NCI-H446 (cell line): ENCODE data around the gene KLF13.

Experiments used
- DNase-seq, 2 experiments: peaks; one replicate each; lab custom pipeline; 2025; lab: John Stamatoyannopoulos, UW

Gene KLF13

DNA sequence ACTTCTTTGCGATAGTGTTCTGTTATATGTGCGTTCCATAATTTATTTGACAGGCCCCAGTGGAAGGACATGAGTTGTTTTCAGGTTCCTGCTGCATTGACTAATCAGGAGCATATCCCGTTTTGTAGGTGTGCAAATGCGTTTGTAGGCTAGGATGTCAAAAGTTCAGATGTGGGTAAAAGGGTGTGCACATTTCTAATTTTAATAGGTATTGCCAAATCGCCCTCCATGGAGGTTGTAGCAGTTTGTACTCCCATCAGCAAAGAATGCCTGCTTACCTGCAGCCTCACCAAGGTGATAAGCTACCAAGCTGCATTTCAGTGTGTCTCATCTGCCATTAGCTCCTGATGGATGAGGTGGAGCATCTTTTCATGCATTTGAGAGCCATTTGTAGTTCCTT is 36.3 kb downstream of the KLF13 start:
- no peak for DNase-seq

DNA sequence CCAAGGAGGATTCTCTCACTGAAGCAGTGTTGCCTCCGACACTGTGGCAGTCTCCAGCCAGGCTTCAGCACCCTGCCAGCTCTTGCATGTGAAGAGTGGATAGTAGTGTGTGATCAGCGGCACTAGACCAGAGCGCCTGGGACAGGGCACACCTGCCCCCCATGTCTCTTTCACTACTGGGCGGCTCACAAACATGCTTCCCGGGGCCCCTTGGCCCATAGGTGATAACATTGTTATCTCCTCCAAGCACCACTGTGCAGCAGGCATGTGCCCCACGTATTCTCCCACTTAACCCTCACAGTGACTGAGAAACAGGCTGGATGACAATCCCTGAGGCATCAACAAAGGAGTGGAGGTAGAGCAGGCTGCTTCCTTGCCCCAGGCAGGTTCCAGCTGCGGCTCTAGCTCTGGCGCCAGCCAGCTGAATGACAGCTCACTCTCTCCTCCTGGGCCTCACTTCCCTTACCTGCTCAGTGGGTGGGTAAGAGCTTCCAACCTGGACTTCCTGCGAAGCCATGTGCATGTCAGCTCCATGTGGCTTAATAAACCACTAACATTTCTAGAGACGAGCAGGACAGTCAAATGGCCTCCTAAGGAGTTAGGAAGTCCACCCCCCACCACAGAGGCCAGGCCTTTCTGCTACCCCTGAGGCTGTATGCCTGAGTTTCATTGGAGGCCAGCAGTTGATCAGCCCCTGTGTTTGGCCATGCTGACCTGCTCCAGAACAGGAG is 37.8 kb downstream of the KLF13 start:
- DNase-seq: no peak

DNA sequence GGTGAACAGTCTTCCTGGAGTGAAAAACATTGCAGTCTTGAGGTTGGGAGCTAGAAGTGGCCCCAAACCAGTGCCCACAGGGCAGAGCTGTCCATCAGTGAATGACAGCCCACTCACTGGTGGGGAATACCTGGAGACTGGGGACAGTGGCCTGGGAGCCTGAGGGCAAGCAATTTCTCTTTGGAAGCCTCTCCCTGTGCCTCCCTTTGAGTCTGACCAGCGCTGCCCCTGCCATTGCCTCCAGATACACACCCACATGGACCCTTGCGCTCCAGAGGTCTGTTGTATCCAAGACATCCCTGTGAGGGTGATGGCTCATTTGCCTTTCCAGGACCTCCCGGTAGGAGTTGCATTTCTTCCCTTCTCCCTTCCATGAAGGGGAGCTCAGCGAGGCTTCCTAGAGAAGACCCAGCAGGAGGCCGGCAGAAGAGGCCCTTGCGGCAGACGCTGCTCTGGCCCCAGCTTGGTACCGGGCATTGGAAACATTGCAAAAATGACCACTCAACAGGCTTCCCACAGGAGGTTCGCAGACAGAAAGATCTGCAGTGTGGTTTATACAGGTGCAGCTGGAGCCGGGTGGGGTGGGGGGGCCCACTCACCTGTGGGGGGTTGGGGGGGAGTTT is 38.5 kb downstream of the KLF13 start:
- DNase-seq: no peak

DNA sequence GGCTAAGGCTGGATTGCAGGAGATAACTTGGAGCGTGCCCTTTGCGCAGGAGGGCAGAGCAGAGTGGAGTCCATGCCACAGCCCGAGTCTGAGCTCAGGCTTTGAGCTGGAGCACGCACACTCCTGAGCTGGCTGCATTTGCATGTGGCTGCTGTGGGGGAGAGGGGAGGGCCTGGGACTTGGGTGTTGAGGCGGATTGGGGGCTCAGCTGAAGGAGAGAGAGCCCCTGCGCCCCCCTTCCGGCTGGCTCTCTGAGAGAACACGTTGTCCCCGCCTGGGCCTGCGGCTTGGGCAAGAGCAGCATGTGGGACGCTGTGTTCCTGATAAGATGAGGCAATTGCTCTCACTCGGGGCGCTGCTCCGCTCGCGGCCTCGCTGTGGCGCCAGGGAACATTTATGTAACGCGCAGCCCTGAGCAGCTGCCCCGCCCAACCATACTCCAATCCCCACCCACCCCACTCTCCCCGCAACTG is 39.1 kb downstream of the KLF13 start:
- no peak for DNase-seq

DNA sequence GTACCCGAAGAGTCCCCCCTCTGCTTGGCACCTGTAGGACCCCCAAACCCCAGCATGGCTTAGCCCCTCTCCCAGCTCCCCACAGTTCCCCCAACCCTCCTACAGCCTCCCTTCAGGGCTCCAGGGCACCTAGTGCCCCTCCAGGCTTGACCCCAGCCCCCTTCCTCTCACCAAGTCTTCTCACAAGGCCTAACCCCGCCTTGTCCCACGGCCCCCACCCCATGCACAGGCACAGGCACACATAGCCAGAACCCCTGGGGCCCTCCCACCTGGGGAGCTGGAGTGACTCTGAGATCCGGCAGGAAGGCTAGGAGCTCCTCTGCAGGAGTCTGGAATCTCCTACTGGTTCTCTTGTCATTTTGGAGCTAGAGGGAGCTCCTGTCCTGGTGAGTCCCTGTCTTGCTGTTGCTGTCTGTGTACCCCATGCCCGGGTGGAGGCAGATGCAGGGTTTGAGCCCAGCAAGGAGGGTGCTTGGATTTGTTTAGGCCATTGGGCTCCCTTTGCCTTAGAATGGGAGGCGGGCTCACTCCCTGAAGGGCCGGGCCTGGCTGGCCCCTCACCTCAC is 39.6 kb downstream of the KLF13 start:
- DNase-seq: no peak

DNA sequence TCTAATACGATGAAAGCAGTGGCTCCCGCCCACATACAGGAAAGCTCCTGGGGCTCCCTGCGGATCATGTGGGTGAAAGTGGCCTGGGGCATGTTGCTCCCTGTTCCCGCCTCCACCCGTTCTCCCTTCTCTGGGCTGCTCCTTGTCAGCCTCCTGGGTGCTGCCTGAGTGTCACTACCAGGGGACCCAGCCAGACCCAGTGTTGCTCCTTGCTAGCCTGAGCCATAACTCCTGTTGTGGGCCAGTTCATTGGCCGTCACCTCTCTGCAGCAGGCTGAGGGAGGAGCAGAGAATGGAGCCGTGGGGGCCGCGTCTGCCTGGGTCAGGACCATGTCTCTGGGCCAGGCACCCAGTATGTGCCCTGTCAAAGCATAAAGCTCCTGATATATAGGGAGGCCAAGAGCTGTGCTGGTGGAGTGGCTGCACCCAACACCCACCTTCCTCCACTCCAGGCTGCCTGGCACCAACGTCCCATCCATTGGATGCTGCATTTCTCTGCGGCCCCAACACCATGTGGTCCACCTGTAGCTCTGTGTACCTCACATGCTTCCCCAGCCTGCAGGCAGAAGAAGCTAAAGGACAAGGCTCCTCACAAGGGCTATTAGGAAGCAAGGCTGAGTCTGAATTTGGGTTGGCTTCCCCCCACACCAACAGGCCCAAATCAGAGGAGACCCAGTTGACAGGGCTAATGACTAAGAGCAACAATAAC is 40.5 kb downstream of the KLF13 start:
- DNase-seq: no peak

DNA sequence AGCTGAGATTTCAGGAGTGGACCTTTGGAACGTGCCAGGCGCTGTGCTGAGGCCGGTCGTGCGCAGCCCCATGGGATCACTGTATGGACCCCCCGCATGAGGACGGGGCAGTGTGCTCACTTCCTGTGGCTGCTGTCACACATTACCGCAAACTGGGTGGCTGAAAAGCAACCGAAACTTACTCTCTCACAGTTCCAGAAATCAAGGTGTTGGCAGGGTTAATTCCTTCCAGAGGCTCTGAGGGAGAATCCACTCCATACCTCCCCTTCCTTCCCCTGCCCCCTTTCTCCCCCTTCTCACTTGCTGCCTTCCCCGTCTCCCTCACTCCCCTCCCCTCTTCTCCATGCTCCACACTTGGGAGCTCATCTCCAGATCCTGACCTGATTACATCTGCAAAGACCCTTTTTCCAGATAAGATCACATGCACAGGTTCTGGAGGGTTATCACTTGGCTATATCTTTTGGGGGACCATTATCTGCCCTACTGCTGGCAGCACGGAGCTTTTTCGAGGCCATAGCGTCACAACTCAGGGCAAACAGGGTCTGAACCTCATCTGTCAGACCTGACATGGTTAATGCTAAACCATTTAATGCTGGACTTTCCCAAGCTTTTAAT is 41.2 kb downstream of the KLF13 start:
- DNase-seq: no peak

DNA sequence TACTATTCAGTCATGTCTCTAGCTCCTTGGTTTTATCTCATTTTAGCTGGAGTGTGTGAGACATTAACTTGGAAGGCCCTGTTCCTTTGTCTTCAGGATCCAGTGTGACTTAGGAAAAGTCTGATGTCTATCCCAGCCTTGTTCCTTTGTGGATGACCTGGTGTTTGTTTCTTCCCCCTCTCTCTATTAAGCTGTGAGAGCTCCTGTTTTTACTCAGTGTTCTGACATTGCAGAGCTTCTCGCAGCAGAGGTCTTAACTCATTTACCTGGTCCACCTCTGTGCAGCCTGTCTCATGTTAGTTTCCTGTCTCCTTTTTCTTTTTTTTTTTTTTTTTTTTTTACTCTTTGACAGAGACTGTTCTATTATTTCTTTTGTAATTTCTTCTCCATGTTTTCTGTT is 43.1 kb downstream of the KLF13 start:
- DNase-seq: no peak

DNA sequence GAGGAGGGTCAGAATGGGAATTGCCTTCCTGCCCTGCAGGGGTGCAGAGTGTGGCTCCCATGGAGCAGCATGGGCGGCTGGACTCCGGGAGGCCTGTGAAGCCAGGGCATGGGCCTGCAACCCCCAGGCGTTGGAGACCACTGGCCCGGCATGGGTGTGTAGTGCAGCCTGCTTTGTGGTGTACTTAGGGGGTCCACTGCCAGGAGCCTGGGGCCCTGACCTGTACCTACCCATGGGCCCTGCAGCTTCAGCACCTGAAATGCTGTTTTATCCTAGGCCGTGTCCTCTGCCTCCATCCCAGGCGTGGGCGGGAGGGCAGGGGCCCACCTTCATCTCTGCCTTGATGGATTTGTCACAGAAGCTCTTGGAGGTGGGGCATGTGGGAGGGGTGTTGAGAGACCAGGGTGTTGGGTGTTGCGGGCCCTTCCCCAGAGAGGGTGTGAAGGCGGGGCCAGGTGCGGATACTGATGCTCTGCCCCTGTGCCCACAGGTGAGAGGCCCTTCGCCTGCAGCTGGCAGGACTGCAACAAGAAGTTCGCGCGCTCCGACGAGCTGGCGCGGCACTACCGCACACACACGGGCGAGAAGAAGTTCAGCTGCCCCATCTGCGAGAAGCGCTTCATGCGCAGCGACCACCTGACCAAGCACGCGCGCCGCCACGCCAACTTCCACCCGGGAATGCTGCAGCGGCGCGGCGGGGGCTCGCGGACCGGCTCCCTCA is 45.0 kb downstream of the KLF13 start:
- DNase-seq: no peak

DNA sequence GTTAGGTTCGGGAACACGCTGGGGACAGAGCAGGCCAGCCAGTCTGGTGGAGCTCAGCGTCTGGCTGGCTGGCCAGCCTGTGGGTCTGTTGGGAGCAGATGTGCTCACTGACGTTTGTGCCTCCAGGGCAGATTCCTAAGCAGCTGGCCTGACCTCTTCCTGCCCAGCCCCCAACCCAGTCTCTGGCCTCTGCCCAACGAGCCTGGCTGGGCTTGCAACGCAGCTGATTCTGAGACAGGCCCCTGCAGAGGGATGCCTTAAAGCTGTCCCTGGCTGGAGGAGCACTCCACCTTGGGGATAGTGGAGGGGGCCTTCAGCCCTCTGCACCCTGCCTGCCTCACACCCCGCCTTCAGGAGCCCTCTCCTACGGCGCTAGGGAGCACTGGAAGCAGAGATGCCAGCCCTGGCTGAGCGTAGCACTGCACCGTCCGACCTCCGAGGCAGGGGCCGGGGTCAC is 46.0 kb downstream of the KLF13 start:
- peak in 1 of 2 experiments; percentile 51 for DNase-seq

DNA sequence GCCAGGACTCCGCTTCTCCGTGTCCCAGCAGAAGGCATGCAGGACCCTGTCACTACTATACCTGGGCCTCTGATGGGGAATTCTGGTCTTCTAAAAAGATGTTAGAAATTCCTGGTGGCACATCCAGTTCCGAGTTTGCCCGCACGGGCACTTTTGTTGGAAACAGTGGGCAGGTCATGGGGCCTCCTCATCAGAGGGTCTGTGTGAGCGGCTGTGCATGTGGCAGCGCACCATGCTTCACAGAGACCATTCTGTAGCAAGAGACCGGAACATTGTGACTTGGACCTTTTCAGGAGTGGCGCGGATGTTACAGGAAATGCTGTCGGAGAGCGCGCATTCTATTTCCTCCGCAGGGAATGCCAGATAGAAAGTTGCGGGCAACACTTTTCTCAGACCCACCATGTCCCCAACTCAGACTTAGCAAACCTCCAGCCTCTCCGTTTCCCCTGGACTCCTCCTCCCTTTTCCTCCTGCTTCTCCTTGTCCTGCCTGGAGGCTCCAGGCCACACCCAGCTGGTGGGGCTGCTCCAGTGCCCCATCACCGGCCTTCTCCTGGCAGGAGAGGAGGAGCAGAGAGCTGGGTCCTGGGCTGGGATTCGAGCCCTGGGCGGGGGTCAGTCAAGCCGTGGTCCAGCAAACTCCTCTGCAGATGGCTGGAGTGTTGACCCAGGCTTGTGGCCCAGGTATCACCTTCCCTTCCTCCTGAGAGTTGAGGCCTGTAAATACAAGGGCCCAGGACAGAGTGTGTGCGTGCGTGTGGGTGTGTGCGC is 46.6 kb downstream of the KLF13 start:
- DNase-seq: no peak

DNA sequence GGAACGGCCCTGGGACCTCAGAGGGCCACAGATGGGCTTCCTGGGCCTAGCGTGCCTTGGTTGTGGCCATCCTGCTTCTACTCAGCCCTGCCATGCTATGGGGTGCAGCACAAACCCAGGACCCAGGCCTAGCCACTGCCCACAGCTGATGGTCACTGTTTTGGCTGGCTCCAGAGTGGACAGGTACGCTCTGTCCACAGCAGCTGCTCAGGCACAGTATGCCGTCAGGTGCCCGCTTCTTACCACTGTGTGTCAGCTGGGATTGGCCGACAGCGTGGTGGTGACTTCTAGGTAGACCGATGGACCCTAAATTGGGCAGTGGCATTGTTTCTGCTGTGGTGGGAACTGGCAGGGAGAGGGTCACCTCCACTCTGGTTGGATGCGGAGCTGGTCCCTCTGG is 47.3 kb downstream of the KLF13 start:
- no peak for DNase-seq

DNA sequence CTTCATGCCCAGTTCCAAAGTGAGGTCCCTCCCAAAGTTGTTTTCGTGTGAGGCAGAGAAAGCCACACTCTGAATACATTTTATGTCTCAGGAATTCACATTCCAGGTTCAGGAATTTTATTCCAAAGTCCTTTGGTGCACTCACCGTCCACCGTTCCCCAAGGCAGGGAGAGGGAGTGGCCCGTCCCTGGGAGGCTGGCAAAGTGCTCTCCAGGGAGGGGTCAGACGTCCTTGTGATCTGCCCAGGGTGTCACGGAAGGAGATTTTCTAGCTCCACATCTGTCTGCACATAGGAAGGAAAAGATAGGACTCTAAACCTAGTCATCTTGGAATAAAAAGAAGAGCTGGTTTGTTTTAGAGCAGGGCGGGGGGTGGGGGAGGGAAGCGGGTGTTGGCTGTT is 47.9 kb downstream of the KLF13 start:
- DNase-seq: no peak

DNA sequence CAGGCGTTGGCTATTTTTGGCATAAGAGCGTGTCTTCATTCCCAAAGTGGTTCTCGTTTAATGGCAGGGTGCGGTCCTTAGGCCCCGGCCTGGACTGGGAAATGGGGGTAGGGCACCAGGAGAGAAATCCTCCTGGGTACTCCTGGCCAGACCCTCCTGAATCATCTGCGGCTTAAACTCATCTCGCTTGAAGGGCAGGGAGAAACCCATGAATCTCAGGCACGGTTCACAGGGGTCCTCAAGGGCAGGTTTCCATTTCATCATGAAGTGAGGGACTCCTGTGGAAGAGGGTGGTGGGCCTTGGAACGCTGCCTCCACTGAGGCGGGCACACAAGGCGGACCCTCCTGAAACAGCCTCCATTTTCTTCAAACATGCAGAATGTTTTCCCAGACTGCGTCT is 48.4 kb downstream of the KLF13 start:
- no peak for DNase-seq

DNA sequence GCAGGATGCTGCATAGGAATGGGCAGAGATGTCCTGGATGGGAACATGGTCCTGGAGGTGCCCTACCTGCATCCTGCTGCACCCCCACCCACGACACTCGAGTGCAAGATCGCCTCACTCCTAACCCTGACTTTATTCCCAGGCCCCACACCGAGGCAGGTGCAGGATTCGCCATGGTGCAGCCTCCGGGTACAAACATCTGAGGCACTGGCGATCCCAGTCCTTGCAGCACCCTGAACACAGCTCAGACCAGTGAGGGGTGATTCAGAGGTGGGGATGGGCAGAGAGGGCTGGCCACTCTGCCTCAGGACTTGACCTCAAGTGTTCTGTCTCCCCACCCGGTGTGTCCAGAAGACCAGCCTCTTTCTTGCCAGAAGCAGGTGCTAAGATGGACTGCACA is 49.1 kb downstream of the KLF13 start:
- DNase-seq: no peak

DNA sequence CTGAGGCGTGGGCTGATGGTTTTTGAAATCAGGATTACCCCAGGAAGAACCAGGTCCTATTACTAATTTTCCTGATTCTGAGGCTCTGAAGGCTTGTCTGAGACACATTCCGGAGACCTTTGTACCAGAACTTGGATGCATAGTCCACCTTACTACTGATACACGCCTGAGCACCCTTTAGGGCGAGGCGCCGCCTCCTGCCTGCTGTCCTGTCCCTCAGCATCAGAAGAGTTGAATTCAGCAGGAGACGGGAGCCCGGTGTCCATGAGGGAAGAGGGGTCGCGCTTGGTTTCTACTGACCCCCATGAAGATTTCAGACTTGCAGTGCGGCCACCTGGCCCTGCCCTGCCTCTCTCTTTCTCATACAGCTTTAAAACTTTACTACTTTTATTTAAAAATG is 49.9 kb downstream of the KLF13 start:
- no peak for DNase-seq

DNA sequence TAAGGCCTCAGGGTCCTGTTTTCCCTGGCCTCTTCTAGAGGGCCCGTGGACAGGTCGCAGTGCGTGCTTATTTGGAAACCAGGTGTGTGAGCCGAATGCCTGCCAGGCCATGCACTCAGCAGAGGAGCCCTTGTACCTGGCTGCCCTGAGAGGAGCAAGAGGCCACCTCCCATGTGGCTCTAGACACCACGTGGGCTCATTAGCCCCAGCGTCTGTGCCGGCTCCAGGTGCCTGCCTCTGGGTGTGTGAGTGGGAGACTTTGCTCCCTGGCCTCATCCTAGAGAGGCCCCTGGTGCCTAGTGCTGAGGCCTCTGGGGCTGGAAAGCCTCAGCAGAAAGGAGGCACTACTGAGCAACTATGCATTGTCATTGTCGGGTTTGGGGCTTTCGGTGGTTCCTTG is 50.4 kb downstream of the KLF13 start:
- no peak for DNase-seq

DNA sequence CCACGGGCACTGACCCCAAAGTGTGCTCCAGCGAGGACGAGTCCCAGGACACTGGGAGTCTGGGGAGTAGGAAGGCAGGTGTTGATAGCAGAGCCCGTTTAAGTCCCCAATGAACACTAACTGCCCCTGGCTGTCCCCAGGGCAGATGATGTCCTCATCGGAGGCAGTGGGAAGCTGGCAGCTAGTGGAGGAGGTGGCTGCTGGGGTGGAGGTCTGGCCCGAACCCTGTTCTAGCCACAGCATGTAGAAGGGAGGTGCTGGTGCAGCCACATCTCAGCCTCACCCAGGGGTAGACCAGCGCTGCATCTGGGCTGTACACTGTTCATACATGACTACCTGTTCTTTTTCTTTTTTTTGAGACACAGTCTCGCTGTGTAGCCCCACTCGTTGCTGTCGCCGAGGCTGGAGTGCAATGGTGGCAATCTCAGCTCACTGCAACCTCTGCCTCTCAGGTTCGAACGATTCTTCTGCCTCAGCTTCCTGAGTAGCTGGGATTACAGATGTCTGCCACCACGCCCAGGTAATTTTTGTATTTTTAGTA is 51.8 kb downstream of the KLF13 start:
- DNase-seq: no peak

DNA sequence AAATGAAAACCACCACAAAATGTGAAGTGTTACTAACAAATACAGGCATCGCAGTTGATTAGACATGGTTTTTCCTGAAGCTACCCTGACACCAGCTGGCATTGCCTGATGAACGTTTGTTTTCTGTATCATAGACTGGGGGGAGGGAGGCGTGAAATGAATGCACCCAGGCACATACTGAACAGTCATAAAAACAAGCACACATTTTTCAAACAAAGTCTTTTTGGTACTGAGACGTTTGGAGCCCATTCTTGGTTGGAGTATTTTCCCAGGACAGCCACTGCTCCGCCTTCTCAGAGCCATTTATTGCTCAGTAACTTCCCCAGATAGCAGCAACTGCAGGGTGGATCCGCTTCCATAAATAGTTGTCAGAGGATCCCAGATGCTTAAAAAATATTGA is 52.4 kb downstream of the KLF13 start:
- DNase-seq: no peak

DNA sequence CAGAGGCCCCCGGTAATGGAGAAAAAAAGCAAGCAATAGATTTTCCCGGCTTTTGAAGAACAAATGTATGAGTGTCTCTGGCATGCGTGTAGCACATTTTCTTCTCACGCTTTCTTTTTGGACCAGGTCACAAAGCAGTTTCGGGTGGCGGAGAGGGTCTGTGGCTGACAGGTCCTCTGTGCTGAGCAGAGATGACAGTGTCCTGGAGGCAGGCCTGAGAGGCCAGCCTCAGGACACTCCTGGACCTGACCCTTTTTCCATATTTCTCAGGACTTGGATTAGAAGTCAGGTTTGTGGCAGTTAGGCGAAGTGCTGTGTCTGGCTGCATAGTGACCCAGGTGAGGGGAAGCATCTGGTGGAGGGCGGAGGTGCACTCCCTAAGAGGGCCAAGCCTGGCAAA is 52.9 kb downstream of the KLF13 start:
- DNase-seq: no peak
